Breast epithelium (tissue), 4 donors: ENCODE results near the gene TLCD1. TPM values are rescaled to one million over a fixed set of nuclear protein-coding genes. Genes with fewer than 3 reads are reported as not detected.

ENCODE experiments used
- DNase-seq, 2 donors: peaks; one replicate each; pipeline ENCODE4 v3.0.0-alpha.2; 2019; ENCODE audit warnings: low spot score in 2 of 2
- H3K27ac ChIP-seq, 2 donors: fragments of 200-600 bp; sonication (generic) in 1 of 2; one replicate each; pipeline ENCODE4 v1.5.1; 2016 to 2019; ENCODE audit warnings: mild to moderate bottlenecking in 1 of 2
- H3K27me3 ChIP-seq, 2 donors: fragments of 200-600 bp; sonication (generic) in 1 of 2; one replicate each; pipeline versions ENCODE4 v1.5.1 to v1.6.0; 2017 to 2019; ENCODE audit warnings: control low read depth in 1 of 2, mild to moderate bottlenecking in 1 of 2
- H3K36me3 ChIP-seq: fragments of 200-600 bp; one replicate; pipeline ENCODE4 v1.5.1; 2019
- H3K4me1 ChIP-seq, 2 donors: fragments of 200-600 bp; sonication (generic); one replicate each; pipeline ENCODE4 v1.5.1; 2016 to 2019; ENCODE audit warnings: control low read depth in 1 of 2
- H3K4me3 ChIP-seq, 3 donors: fragments of 200-600 bp; sonication (generic); 1 replicate in 2 of 3; 2 replicates in 1 of 3; pipeline ENCODE4 v1.5.1; 2016 to 2019; ENCODE audit warnings: mild to moderate bottlenecking in 3 of 3, moderate library complexity in 2 of 3
- H3K9me3 ChIP-seq, 2 donors: fragments of 200-600 bp; sonication (generic) in 1 of 2; one replicate each; pipeline ENCODE4 v1.5.1; 2016 to 2019; ENCODE audit warnings: control low read depth in 1 of 2
- POLR2A ChIP-seq: fragments of 450-650 bp; IDR thresholded peaks from one replicate; pipeline ENCODE4 v1.6.1; 2016; ENCODE audit warnings: antibody characterized with exemption, mild to moderate bottlenecking, moderate library complexity
- POLR2AphosphoS5 ChIP-seq, 3 donors: sonication (generic); formaldehyde crosslinking; IDR thresholded peaks; one replicate each; pipeline ENCODE4 v1.6.1; 2017; ENCODE audit warnings: antibody characterized with exemption in 3 of 3
- intact Hi-C: fragments of 100-400 bp; cut with DNase I; formaldehyde crosslinking; loops from one replicate; pipeline ENCODE4 v1.15.1; 2023; ENCODE audit warnings: low total_unique reads
- total RNA-seq, 3 donors: library from RNA; depleted of rRNA; stranded (reverse); fragments of >200 nt; gene quantifications; one replicate each; pipeline ENCODE4 v1.1.0, GENCODE V29; 2016
- TF ChIP-seq, protein P1 (sequence below), 3 donors: fragments of 450-650 bp; IDR thresholded peaks; one replicate each; pipeline ENCODE4 v1.5.1; 2016 to 2017; ENCODE audit warnings: antibody characterized with exemption in 3 of 3, mild to moderate bottlenecking in 3 of 3, moderate library complexity in 3 of 3

TLCD1 gene
- total RNA-seq, 3 donors from 2014 or later: 2.4 to 8.3 (median 3.9) TPM

DNA sequence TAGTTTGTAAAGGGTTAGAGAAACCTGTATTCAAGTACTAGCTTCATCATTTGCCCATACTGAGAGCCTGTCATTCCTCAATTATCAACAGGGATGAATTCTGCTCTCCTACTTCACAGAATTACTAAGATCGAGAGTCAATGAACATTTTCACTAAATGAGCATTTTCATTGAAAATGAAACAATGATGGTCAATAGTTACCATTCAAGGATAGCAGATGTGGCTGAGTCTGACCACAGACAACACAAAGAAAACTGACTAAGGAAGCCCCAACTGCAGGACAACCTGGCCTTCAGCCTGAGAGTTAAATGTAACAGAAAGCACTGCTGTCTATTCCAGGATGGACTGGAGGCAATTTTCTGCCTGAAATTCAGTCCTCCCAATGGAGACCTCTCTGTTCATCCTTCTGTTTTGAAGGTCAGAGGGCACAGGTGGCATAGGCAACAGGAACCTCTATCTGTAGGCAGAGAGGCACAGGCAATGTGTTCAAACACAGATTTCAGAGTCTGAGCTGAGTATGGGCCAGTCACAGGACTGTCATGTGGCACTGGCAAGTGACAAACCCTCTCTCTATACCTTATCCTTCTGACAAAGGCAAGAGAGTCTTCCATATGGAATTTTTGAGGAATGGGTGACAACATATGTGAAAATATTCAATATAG lies 37.2 kb upstream of the TLCD1 start:
- no peak for DNase-seq
- no peak overlapping the region for H3K4me3 ChIP-seq
- H3K36me3 ChIP-seq: no peaks in the 10 kb centered on the region
- H3K27me3 ChIP-seq: no peaks in the 10 kb centered on the region
- TF ChIP-seq POLR2AphosphoS5 (IDR thresholded peaks at IDR 0.05) (no peak), POLR2A (no peak)
- TF ChIP-seq, protein P1, sequence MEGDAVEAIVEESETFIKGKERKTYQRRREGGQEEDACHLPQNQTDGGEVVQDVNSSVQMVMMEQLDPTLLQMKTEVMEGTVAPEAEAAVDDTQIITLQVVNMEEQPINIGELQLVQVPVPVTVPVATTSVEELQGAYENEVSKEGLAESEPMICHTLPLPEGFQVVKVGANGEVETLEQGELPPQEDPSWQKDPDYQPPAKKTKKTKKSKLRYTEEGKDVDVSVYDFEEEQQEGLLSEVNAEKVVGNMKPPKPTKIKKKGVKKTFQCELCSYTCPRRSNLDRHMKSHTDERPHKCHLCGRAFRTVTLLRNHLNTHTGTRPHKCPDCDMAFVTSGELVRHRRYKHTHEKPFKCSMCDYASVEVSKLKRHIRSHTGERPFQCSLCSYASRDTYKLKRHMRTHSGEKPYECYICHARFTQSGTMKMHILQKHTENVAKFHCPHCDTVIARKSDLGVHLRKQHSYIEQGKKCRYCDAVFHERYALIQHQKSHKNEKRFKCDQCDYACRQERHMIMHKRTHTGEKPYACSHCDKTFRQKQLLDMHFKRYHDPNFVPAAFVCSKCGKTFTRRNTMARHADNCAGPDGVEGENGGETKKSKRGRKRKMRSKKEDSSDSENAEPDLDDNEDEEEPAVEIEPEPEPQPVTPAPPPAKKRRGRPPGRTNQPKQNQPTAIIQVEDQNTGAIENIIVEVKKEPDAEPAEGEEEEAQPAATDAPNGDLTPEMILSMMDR (IDR thresholded peaks at IDR 0.05): no peak
- intact Hi-C loops: no loop called here
- no peaks in the 10 kb centered on the region for H3K9me3 ChIP-seq
- H3K27ac ChIP-seq: peak overlapping the region in 1 of 2 donors; percentile 29
- H3K4me1 ChIP-seq: peaks cover 0 to 8% of the 10 kb centered on the region in 2 donors

DNA sequence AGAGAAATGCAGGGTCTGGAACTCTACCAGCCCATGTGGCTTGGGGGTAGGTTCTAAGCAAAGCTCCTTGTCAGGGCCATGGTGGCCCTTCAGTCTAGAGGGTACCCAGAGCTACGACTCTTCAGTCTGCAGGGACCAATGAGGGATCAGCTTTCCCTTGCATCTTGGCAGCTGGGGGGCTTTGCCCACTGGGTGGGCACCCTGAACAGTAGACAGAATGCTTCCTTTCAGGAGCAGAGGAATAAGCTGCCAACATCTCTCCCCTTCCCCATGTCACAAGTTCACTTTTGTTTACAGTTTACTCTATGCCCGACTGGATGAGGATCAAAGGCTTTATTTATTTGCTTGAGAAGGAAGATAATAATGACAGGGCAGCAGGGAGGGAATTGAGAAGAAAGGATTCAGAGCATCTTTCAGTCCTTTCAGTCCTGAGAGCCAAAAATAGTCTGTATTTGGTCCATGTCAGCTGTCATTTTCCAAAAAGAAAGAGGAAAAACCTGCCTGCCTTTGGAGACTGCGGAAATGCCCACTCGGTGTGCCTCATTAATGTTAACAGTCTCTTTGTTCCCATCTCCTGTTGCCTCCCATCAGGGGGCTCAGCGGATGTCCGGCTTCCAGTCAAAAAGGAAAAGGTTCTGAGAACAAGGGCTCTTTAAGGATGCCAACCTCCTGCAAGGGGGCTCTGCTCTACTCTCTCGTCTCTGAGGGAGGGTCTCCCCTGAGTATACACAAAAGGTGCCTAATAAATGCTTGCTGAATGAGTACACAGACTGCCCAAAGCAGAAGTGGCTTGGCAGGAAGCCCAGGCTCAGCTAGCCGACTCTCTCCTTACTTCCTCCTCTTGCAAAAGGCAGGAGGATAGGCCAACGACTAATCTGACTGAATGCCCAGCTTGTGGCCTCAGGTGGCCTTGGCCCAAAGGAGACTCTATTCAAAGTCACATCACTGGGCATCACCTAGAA lies 34.8 kb upstream of the TLCD1 start:
- intact Hi-C loops: no loop called here

DNA sequence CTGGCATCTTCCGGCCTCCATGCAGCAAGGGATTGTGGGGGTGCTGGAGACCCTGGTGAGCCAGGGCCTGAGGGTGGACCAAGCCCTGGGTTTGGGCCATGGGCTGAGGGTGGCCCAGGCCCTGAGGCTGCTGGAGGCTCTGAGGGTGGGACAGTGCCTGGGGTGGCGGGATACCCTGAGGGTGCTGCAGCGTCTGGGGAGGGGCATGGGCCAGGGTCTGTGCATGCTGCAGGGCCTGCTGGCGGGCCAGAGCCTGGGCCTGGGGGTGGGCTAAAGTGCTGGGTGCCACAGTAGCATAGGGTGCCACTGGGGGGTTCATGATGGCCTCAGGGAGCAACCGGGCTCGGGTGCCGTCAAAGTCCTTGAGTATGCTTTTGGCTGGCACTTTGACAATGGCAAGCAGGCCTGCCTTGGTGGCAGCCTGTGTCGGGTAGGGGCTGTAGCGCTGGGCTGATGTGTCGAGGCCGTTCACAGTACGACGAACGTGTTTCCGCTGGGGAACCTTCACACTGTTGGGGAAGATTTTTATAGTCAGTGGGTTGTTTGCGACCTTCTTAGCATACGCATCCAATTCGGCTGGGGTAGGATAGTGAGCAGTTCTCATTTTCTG lies 33.3 kb upstream of the TLCD1 start:
- peak in 1 of 2 donors; percentile 49 for DNase-seq
- TF ChIP-seq, protein P1 (IDR thresholded peaks at IDR 0.05): no peak
- intact Hi-C loops: no loop called here

More for the DNA sequence above, 34.8 kb upstream of the TLCD1 start:
- Histone ChIP-seq H3K36me3 (no peaks in the 10 kb centered on the region), H3K27me3 (no peaks in the 10 kb centered on the region), H3K9me3 (no peaks in the 10 kb centered on the region), H3K4me1 (peaks cover 0 to 8% of the 10 kb centered on the region in 2 donors), H3K27ac (peak overlapping the region; percentile 51 to 73), H3K4me3 (no peak overlapping the region)
- TF ChIP-seq POLR2AphosphoS5 (IDR thresholded peaks at IDR 0.05): peak in 1 of 3 donors; percentile 36
- TF ChIP-seq POLR2A: no peak
- DNase-seq: peak; percentile 78 to 84

DNA sequence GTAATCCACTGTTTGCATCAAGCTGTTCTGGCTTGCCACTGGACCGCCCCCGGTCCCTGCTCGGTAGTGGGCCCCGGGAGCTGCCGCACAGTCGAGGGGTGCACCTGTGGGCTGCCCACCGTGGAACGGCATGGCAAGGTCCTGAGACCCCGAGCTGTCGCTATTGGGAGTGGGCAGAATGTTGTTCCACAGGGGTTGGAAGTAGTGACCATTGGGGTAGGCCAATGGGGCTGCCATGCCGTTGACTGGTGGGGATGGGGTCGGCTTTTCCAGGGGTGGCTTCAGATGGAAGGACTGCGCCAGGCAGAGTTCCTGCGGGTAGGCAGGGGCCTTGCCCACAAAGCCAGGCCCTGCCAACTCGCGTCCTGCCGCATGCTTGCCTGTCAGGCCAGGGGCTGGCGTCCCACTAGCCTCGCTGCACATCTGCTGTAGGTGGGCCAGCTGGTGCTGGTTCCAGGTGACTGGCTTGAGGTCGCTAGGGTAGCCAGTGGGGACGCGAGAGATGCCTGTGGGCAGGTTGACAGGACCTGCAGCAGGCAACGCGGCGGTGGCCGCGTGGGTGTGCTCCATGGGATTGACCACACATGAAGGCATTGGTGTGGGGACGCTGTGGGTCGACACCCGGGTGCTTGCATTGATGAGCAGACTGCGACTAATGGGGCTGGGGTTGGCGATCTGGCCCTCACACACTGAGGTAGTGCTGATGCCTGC lies 32.5 kb upstream of the TLCD1 start:
- Histone ChIP-seq H3K27ac (peak overlapping the region in 1 of 2 donors; percentile 3), H3K4me1 (peaks cover 0 to 8% of the 10 kb centered on the region in 2 donors), H3K9me3 (no peaks in the 10 kb centered on the region), H3K27me3 (no peaks in the 10 kb centered on the region), H3K36me3 (no peaks in the 10 kb centered on the region), H3K4me3 (no peak overlapping the region)
- peak in 1 of 2 donors; percentile 46 for DNase-seq
- TF ChIP-seq, protein P1 (IDR thresholded peaks at IDR 0.05): no peak
- TF ChIP-seq POLR2AphosphoS5 (IDR thresholded peaks at IDR 0.05): no peak
- no peak for TF ChIP-seq POLR2A
- intact Hi-C loops: no loop called here

More for the DNA sequence above, 33.3 kb upstream of the TLCD1 start:
- H3K4me3 ChIP-seq: no peak overlapping the region
- H3K4me1 ChIP-seq: peaks cover 0 to 8% of the 10 kb centered on the region in 2 donors
- no peaks in the 10 kb centered on the region for H3K27me3 ChIP-seq
- no peaks in the 10 kb centered on the region for H3K9me3 ChIP-seq
- H3K36me3 ChIP-seq: no peaks in the 10 kb centered on the region
- H3K27ac ChIP-seq: peak overlapping the region in 1 of 2 donors; percentile 11
